NCI-H226 (cell line): ENCODE data around the gene PIP4K2C.
A peak's percentile ranks its signal among the peaks of the same experiment; 100 is the strongest.
"Not testable (repeated sequence)": the region's sequence is repeated elsewhere in the genome, so short reads cannot be mapped to it uniquely, and the experiment has no call there.

Source experiments
- DNase-seq: peaks from one replicate; pipeline ENCODE4 v3.0.0-alpha.2; 2015

Gene PIP4K2C

GRCh38 chr12:57586128-57586527 lies 4.9 kb upstream of the PIP4K2C start:
- no peak for DNase-seq

GRCh38 chr12:57586832-57587429 lies 4.1 kb upstream of the PIP4K2C start:
- no peak for DNase-seq

- not testable (repeated sequence) for DNase-seq
Measured at GRCh38 chr12:57588951-57589610, 1.9 kb upstream of the PIP4K2C start.

- DNase-seq, result no peak
Measured at GRCh38 chr12:57590479-57590863, 521 bp upstream of the PIP4K2C start.

- DNase-seq, result peak; percentile 26
Measured at GRCh38 chr12:57591782-57592325, 862 bp downstream of the PIP4K2C start.

DNA sequence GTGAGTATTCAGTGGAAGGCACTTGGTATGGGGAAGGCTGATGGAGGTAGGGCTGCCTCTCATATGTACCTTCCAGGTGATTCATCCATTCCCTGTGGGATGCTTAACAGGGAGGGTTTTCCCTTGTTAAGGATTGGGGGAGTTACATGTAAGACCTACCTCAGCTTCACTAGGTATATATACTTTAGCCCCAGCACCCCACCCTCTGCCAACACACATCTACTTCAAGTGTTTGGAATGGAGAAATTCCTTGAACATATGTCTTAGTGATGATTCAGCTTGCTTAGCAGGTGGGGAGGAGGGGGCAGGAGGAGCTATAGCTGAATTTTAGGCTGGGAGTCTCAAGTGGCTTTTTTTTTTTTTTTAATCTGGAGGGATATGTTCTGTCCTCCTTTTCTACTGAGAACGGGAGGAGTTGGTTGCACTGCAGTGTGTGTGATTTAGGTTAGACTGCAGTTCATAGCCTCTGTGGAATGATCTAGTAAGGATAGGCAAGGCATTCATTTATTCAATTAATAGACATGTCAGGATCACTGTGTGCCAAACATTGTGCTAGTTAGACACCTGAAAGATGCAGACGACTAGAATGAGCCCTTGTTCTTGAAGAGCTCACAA lies 1.7 kb downstream of the PIP4K2C start:
- DNase-seq, result peak; percentile 67

DNA sequence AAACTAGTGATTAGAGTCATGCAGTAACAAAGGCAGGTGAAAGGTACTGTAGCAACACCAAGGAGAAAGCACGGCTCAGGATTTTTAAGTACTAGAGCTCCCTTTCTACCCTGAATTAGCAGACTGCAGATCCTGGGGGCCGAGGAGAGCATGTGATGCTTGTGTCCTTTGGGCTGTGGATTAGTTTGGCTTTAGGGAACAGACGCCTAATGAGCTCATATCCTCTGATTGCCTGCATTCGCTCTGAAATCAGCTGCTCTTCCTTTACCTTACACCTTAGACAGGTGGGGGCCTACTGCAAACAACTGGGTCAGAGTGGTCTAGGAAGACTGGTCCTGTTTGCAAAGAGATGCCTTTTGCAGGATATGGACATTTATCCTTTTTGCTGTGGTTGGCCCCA lies 2.2 kb downstream of the PIP4K2C start:
- DNase-seq, result no peak

- no peak for DNase-seq
Measured at GRCh38 chr12:57600395-57600794, 9.4 kb downstream of the PIP4K2C start.

DNA sequence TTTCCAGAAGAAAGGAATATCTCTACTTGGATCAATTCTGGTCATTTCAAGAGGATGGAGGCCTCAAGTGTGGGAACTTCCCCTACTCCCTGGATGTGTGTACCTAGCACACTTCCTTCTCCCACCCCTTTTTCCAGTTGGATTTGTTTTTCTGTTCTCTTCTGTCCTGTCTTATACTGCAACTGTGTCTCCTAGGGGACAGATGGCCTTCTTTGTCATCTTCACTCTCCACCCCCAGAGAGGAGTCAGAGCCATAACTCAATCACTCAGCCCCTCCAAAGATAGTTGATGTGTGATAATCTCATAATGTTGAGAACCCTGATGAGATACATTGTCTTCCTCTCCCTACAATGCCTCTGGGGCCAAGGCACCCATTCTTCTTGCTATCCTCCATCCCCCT lies 11.6 kb downstream of the PIP4K2C start:
- DNase-seq, result no peak

GRCh38 chr12:57603324-57603723 lies 12.3 kb downstream of the PIP4K2C start:
- DNase-seq, result no peak

GRCh38 chr12:57603815-57604453 lies 12.9 kb downstream of the PIP4K2C start:
- peak; percentile 82 for DNase-seq

- DNase-seq, result peak; percentile 22
Measured at GRCh38 chr12:57604454-57604991, 13.5 kb downstream of the PIP4K2C start, which contains the start of gene DTX3. TSS of gene DTX3 (plus strand) at chr12:57604824. CDS start at chr12:57606518, 1,694 bp downstream.

- peak; percentile 24 for DNase-seq
Measured at GRCh38 chr12:57604992-57605810, 14.2 kb downstream of the PIP4K2C start.

DNA sequence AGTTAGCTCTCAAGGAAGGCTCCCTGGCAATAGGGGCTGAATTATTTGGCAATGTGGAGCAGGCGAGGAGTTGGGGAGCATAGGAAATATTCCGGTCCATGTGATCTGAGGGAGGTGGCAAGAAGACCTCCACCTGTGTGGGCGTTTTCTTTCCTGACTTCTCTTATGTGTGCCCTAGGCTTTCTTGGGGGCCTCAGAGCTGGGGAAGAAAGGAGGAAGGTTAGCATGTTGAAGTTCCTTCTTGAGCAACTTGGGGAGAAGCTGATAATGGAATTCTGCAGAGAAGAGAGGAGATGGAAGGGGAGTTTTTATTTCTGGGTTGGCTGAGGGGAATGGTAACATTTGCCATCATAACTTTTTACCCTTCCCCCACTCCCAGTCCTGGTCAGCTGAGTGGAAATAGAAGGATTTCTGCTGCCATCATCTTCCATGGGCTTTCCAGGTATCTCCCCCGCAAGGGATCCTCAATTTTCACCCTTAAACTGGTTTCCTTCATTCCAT lies 14.9 kb downstream of the PIP4K2C start:
- no peak for DNase-seq

GRCh38 chr12:57606399-57606798 lies 15.4 kb downstream of the PIP4K2C start:
- no peak for DNase-seq

- DNase-seq, result no peak
Measured at GRCh38 chr12:57606821-57607220, 15.8 kb downstream of the PIP4K2C start.

- DNase-seq, result no peak
Measured at GRCh38 chr12:57607958-57608663, 17.1 kb downstream of the PIP4K2C start.

DNA sequence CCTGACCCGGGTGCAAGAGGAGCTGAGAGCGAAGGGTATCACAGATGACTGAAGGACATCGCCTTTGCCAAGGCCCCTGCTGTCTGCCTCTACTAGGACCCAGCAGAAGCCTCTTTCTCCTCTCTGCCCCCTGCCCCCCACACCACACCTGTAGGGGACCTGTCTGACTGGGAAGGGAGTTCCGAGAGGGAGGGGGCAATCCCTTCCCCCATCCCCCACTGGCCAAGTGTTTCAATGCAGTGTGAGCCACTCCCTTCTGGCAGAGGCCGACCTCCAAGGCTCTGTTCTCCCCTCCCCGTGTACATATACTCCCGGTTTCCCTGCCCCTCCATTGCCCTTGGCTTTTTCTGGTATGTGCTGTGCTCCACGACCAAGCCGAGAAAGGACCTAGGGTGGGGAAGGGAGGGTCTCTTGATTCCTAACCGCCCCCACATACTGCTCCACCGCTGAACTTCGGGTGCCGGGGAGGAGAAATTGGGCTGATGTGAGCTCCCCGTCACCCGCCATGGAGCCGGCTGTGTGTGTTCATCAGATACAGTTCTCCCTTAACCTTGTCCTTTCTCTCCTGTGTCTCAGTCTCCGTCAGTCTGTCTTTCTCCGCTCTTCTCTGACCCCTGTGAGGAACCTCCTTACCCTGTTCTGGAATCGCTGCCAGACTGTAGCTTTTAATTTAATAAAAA lies 18.2 kb downstream of the PIP4K2C start:
- no peak for DNase-seq

DNA sequence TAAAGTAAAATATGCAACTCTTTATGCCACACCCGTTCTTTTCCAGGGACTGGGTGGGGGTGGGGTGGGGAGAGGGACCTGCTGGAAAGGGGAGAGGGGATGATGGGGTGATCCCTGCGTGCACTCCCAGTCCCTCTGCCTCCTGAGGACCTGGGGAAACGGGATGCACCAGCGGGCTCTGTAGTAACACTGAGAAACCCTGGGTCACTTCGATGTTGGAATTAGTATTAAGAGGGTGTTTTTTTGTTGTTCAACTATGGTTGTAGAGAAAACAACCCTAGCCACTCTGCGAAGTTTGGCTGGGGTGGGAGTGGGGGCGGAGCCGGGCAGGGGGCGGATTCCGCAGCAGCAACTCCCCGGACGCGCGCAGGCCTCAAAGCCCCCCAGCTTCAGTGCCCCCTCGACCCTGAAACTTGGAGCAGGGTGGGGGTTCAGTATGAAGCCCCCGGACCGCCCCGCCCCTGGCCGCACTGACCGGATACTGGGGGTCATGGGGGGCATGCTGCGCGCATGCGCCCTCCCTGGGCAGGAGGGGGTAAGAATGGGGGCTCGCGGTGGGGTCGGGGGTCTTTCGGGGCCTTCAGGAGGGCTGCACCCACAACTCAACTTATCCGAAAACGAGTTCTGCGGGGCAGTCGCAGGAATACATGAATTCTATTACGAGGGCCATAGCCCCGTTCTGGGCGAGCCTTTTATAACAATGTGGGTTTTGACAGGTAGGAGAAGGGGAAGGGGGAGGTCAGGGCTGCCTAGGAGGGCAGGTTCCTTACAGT lies 19.0 kb downstream of the PIP4K2C start:
- DNase-seq, result no peak

GRCh38 chr12:57610554-57611107 lies 19.6 kb downstream of the PIP4K2C start:
- no peak for DNase-seq
